DND-41 (cell line): ENCODE results near the gene TPK1.

Experiments used
- ATAC-seq: fragments of 200-7000 bp; cut with Tn5 transposase; 3 replicates; pipeline ENCODE4 v1.9.1; 2021; ENCODE audit warnings: low read depth; ENCODE audit not compliant: insufficient read depth
- DNase-seq: peaks from one replicate; pipeline ENCODE4 v3.0.0-alpha.2; 2020
- H2AFZ ChIP-seq: 2 replicates; pipeline ENCODE4 v1.6.0; 2012; ENCODE audit warnings: low read depth, low read length
- H3K27ac ChIP-seq: 2 replicates; pipeline ENCODE4 v1.5.1; 2012; ENCODE audit warnings: low read length, inconsistent platforms
- H3K27me3 ChIP-seq: fragments of 200-600 bp; sonication (generic); 2 replicates; pipeline ENCODE4 v1.6.0; 2012; ENCODE audit warnings: low read length, mild to moderate bottlenecking, inconsistent platforms; ENCODE audit not compliant: insufficient read depth, poor library complexity
- H3K36me3 ChIP-seq: 2 replicates; pipeline ENCODE4 v1.5.1; 2012; ENCODE audit warnings: low read length, inconsistent platforms; ENCODE audit not compliant: insufficient read depth
- H3K4me1 ChIP-seq: 2 replicates; pipeline ENCODE4 v1.5.1; 2012; ENCODE audit warnings: mild to moderate bottlenecking, low read length; ENCODE audit not compliant: insufficient read depth
- H3K4me2 ChIP-seq: 2 replicates; pipeline ENCODE4 v1.6.0; 2012; ENCODE audit warnings: mild to moderate bottlenecking, moderate library complexity, low read length, inconsistent platforms; ENCODE audit not compliant: insufficient read depth
- H3K4me3 ChIP-seq, 2 experiments: fragments of 200-600 bp in 1 of 2; shearing (Covaris generic) in 1 of 2; 2 replicates each; pipeline ENCODE4 v1.5.1; 2012 to 2016; ENCODE audit warnings: inconsistent platforms in 2 of 2, low read length in 2 of 2, mild to moderate bottlenecking in 2 of 2, low read depth in 1 of 2, moderate library complexity in 1 of 2
- H3K79me2 ChIP-seq: 2 replicates; pipeline ENCODE4 v1.6.0; 2012; ENCODE audit warnings: low read length, inconsistent platforms; ENCODE audit not compliant: insufficient read depth
- H3K9ac ChIP-seq: 2 replicates; pipeline ENCODE4 v1.6.0; 2012; ENCODE audit warnings: low read depth, mild to moderate bottlenecking, inconsistent platforms, low read length, moderate library complexity
- H3K9me3 ChIP-seq: 2 replicates; pipeline ENCODE4 v1.5.1; 2012; ENCODE audit warnings: low read length, moderate library complexity, mild to moderate bottlenecking, inconsistent platforms; ENCODE audit not compliant: insufficient read depth, severe bottlenecking
- H4K20me1 ChIP-seq: 2 replicates; pipeline ENCODE4 v1.6.0; 2012; ENCODE audit warnings: low read length; ENCODE audit not compliant: insufficient read depth
- EZH2 ChIP-seq: IDR thresholded peaks from 3 replicates; pipeline ENCODE4 v1.6.1; 2012; ENCODE audit warnings: borderline replicate concordance, low read depth, mild to moderate bottlenecking, moderate library complexity, low read length, inconsistent platforms; ENCODE audit not compliant: severe bottlenecking
- TF ChIP-seq, protein P1 (sequence below): IDR thresholded peaks from 2 replicates; pipeline ENCODE4 v1.5.1; 2012; ENCODE audit warnings: borderline replicate concordance, low read length, moderate library complexity, mild to moderate bottlenecking; ENCODE audit not compliant: poor library complexity, severe bottlenecking; ENCODE audit errors: extremely low read depth

TPK1 gene

DNA sequence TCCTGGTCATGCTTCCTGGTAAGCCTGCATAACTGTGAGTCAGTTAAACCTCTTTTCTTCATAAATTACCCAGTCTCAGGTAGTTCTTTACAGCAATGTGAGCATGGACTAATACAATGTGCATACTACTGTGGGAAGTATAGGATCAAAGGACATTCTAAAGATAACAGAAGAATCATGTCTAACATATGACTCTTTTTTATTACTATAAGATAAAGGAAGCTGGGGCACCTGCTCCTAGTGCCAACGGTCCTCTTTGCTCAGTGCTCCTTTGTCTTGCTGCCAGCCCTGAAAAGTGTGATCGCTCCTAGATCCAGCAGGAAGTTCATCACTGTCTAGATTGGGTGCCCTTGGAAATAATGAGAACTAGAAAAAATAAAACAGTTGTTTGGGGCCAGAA, 289.1 kb downstream of the TPK1 start:
- Histone ChIP-seq H3K79me2 (no peaks in the 10 kb centered on the region), H3K36me3 (no peaks in the 10 kb centered on the region), H3K27me3 (no peaks in the 10 kb centered on the region), H3K9me3 (no peaks in the 10 kb centered on the region), H4K20me1 (no peaks in the 10 kb centered on the region), H3K27ac (no peak overlapping the region), H3K4me1 (no peaks in the 10 kb centered on the region), H3K4me3 (no peak overlapping the region), H3K9ac (no peak overlapping the region), H3K4me2 (no peak overlapping the region), H2AFZ (no peak overlapping the region)
- no peak for TF ChIP-seq EZH2
- TF ChIP-seq, protein P1, sequence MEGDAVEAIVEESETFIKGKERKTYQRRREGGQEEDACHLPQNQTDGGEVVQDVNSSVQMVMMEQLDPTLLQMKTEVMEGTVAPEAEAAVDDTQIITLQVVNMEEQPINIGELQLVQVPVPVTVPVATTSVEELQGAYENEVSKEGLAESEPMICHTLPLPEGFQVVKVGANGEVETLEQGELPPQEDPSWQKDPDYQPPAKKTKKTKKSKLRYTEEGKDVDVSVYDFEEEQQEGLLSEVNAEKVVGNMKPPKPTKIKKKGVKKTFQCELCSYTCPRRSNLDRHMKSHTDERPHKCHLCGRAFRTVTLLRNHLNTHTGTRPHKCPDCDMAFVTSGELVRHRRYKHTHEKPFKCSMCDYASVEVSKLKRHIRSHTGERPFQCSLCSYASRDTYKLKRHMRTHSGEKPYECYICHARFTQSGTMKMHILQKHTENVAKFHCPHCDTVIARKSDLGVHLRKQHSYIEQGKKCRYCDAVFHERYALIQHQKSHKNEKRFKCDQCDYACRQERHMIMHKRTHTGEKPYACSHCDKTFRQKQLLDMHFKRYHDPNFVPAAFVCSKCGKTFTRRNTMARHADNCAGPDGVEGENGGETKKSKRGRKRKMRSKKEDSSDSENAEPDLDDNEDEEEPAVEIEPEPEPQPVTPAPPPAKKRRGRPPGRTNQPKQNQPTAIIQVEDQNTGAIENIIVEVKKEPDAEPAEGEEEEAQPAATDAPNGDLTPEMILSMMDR: no peak
- ATAC-seq (no peak), DNase-seq (no peak)

DNA sequence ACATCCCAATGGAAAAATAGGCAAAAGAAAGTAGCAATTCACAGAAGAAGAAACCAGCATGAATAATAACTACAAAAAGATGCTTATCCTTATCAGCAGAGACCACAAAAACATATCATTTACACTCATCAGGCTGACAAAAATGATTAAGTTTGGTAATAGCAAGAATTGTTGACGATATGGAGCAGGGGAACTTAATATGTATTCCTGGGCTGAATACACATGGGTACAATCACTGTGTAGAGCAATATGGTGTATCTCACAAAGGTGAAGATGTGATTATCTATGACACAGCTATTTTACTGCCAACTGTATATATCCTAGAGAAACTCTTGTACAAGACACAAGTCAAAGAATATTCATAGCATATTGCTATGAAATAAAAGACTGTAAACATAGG, 290.5 kb downstream of the TPK1 start:
- DNase-seq (no peak), ATAC-seq (no peak)
- H4K20me1 ChIP-seq: no peaks in the 10 kb centered on the region
- no peaks in the 10 kb centered on the region for H3K4me1 ChIP-seq
- H3K79me2 ChIP-seq: no peaks in the 10 kb centered on the region
- TF ChIP-seq EZH2: no peak
- TF ChIP-seq, protein P1: no peak
- H3K4me2 ChIP-seq: no peak overlapping the region
- no peaks in the 10 kb centered on the region for H3K9me3 ChIP-seq
- no peak overlapping the region for H2AFZ ChIP-seq
- no peak overlapping the region for H3K27ac ChIP-seq
- H3K4me3 ChIP-seq: no peak overlapping the region
- no peak overlapping the region for H3K9ac ChIP-seq
- no peaks in the 10 kb centered on the region for H3K27me3 ChIP-seq
- H3K36me3 ChIP-seq: no peaks in the 10 kb centered on the region

DNA sequence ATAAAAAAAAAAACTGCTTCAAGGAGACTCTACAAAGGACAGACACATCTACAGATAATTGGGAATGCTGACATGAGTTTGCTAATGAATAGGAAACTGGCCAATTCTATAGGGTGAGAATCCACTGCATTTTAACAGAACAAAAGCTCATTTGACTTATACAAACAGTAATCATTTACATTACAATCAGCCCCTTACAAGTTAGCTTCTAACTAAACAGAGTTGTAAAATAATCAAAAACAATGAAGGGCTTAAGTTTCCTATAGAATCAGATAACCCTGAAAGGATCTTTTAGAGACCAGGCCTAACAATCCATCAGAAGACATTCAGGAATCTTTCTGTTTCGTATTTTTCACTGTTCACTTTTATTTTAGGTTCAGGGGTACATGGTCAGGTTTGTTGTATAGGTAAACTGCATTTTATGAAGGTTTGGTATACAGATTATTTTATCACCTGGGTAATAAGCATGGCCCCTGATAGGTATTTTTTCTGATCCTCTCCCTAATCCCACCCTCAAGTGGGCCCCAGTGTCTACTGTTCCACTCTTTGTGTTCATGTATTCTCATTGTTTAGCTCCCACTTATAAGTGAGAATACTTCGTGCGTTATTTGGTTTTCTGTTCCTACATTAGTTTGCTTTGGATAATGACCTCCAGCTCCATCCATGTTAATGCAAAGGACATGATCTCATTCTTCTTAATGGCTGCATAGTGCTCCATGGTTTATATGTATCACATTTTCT, 301.0 kb downstream of the TPK1 start:
- no peaks in the 10 kb centered on the region for H3K9me3 ChIP-seq
- H3K4me1 ChIP-seq: no peaks in the 10 kb centered on the region
- TF ChIP-seq EZH2: no peak
- TF ChIP-seq, protein P1: no peak
- H3K4me2 ChIP-seq: no peak overlapping the region
- DNase-seq (no peak), ATAC-seq (no peak)
- no peak overlapping the region for H2AFZ ChIP-seq
- H3K27ac ChIP-seq: no peak overlapping the region
- H3K9ac ChIP-seq: no peak overlapping the region
- H4K20me1 ChIP-seq: no peaks in the 10 kb centered on the region
- no peaks in the 10 kb centered on the region for H3K79me2 ChIP-seq
- H3K36me3 ChIP-seq: no peaks in the 10 kb centered on the region
- H3K4me3 ChIP-seq: no peak overlapping the region
- no peaks in the 10 kb centered on the region for H3K27me3 ChIP-seq
